NCI-H526 treated with DMSO at 0.1 percent for 48 hours (cell line): ENCODE data around the gene PACS1.
A peak's percentile ranks its signal among the peaks of the same experiment; 100 is the strongest.

Experiments
- DNase-seq: peaks from one replicate; lab custom pipeline; 2025; lab: John Stamatoyannopoulos, UW

PACS1 gene

DNA sequence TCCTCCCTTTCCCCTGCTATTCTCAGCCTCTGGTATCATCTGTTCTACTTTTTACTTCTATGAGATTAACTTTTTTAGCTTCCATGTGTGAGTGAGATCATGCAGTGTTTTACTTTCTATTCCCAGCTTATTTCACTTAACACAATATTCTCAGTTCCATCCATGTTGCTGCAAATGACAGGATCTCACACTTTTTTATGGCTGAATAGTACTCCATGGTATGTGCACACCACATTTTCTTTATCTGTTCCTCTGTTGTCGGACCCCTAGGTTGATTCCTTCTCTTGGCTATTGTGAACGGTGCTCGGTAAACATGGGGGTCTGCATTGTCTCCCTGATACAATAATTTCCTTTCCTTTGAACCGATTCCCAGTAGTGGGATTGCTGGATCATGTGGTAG lies 117.4 kb downstream of the PACS1 start:
- no peak for DNase-seq

DNA sequence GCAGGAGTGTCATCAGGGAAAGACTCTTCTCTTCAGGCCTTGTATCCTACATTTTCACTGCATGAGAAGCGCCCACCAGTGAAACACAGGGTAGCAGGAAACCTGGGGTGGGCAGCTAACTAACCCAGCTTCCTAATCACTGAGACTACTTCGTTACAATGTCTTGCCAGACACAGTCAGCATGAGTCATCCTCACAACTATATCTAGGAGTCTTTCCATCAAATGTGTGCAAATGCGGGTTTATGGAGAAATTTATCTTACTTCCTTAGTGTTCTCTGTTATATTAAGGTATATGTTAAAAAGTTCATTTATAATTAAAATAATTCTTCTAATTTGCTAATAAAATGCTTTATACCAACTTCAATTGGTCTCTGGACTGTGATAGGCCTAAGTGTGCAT lies 118.5 kb downstream of the PACS1 start:
- no peak for DNase-seq

DNA sequence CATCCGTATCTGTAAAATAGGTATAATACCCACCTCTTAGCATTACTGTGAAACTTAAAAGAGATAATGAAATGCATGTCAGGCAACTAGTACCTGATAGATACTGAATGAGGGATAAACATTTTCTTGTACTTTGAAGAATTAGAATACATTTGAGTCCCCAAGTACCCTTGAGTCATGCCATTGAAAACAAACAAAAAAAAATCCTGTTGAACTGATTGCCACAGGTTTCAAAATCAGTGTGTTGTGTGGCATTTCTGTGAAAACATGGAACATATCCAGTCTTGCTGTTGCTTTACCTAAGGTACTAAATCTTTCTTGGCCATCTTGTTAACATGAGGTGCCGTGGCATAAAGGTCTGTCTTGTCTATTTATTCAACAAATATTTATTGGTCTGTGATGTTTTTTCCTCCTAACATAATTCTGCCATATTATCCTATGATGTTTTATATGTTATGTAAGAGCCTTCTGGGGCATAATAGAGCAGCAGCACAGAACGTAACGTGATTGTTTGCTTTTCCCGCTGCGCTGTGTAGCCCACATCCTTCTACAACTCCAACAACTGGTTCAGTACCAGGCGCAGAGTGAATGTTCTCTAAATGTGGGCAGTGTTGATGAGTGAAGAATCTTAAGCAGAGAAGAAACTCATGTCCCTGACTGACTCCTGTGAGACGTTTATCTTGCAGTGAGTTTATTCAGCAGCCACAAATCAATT lies 119.1 kb downstream of the PACS1 start:
- DNase-seq: no peak

DNA sequence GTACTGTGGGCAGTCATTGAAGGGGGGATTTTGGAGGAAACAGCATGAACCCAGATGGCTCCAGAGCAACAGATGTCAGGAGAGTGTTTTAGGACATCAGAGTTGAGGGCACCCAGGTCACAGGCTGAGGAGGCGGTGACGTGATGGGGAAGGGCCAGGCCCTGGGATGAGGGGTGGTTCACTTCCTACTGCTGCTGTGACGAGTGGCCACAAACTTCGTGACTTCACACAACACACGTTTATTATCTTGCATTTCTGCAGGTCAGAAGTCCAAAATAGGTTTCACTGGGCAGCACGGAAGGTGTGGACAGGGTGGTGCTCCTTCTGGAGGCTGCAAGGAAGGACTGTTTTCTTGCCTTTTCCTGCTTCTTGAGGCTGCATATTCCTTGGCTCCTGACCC lies 120.7 kb downstream of the PACS1 start:
- DNase-seq: no peak

DNA sequence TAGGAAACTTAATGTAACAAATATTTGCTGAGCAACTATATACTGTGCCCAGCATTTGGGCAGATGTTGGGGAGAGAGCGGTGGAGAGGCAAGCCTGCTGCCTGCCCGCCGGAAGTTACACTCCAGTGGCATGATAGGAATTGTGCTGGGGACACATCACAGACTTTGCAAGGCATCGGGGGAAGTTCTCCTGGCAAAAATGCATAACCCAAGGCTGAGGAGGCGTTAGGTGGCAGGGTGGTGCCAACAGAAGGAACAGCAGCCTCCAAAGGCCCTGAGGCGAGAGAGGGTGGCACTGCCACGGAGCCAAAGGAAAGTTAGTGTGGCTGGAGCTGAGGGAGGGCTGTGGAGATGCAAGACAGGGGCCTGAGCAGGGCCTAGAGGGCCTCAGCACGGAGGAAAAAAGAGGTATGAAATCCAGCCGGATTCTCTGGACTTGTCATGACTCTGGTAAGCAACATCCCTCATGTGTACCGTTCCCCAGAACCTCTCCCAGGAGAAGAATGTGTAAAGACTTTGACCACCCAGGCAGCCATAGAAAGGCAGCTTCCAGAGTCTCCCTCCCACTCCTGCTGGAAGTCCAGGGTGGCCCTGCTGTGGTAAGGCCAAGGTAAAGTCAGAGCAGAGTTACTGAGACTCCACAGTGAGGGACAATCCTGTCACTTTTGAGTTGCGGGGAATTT lies 122.2 kb downstream of the PACS1 start:
- no peak for DNase-seq

DNA sequence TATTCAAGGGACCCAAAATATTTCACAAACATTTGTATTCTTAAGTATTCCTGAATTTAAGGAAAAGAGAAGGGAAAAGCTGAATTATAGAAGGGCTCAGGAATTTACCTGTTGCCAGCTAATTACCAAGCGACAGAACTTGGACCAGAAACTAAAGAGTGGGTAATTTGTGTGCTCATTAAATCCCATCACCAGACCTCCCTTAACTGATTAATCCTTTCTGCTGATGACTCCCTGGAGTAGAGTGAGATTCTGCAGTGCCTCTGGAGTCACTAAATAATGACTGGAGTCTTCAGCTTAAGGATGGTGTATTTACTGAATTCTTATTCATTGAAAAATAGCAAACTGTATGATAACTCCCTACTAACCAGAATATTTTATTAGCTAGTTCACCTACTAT lies 124.3 kb downstream of the PACS1 start:
- no peak for DNase-seq

DNA sequence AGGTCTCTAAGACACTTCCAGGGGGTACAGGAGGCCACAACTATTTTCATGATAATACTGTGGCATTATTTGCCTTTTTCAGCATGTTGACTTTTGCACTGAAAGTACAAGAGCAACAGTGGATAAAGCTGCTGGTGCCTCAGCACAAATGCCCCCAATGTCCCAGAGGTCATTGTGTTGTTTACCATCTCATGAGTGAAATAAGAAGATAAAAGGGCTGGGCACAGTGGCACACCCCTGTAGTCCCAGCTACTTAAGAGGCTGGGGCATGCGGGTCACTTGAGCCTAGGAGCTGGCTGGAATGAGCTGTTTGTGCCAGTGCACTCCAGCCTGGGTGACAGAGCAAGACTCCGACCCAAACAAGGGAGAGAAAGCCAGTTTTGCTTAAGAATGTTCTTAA lies 125.8 kb downstream of the PACS1 start:
- DNase-seq: no peak

DNA sequence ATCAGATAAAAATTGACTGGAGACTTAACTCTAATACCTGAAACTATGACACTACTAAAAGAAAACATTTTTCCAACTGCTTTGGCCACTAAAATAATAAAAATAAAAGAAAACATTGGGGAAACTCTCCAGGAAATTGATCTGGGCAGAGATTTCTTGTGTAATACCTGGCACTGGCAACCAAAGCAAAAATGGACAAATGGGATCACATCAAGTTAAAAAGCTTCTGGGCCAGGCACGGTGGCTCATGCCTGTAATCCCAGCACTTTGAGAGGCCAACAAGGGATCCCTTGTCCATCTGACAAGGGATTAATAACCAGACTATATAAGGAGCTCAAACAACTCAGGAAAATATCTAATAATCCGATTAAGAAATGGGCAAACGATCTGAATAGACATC lies 133.8 kb downstream of the PACS1 start:
- no peak for DNase-seq

DNA sequence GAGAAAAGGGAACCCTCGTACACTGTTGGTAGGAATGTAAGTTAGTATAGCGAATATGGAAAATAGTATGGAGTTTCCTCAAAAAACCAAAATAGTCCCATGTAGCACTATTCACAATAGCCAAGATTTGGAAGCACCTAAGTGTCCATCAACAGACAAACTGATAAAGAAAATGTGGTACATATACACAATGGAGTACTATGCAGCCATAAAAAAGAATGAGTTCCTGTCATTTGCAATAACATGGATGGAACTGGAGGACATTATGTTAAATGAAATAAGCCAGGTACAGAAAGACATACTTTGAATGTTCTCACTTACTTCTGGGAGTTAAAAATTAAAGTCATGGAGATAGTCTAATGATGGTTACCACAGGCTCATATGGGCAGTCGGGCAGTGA lies 134.3 kb downstream of the PACS1 start:
- DNase-seq: no peak

DNA sequence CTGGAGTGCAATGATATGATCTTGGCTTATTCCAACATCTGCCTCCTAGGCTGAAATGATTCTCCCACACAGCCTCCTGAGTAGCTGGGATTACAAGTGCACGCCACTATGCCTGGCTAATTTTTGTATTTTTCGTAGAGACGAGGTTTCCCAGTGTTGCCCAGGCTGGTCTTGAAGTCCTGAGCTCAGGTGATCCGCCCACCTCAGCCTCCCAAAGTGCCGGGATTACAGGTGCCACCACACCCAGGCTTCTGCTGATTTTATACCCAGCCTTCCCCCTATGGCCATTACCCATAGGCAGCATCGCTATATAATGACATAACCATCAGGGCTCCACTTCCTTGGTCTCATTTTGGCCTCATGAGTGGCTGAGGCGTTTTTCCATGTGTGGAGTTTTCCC lies 137.7 kb downstream of the PACS1 start:
- DNase-seq: no peak

DNA sequence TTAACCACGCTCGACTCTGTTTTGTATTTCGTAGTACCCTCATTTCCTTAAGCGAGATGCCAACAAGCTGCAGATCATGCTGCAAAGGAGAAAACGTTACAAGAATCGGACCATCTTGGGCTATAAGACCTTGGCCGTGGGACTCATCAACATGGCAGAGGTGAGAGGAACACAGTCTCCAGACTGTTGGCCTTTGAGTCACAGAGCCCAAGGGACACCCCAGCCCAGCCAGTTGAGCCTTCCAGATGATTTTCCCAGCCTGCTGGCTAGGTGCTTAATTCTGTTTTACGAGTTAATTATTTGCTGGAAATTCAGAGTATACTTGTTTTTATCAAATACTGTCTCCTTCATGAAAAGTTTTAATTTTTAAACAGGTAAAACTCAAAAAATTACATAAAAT lies 141.0 kb downstream of the PACS1 start:
- no peak for DNase-seq

DNA sequence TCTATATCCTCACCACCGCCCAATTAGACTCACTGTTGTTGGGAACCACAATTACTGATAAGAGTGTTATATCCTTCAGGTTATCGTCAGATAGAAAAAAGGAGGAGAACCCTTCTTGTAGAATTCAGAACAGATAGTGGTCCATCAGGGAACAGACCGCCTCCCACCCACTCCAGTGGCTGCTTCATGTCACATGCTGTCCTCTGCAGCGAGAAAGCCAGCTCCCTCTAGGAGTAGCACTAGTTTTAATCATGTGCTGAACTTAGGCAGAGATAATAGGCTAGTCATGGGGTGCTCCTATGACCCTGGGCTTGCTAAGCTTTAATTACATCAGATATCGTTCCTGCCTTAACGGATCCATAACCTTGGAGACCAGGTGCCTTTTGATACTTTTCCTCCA lies 146.8 kb downstream of the PACS1 start:
- DNase-seq: no peak

DNA sequence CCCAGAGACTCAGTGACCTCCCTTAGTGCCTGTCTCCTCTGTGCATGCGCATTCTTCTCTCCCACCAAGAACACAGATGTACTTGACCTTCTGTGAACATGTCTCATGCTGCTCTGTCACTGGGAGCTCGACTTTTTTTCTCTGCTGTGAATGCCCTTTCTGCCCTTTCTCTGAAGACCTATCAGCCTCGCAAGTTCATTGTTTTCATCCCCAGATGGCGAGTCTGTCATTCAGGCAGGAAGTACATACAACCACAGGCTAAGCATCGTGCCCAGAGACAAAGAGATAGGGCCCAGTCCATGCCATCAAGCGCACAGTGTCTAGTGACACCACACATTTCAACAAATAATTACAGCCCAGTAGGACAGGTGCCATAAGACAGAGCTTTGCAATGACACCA lies 148.0 kb downstream of the PACS1 start:
- DNase-seq: no peak

DNA sequence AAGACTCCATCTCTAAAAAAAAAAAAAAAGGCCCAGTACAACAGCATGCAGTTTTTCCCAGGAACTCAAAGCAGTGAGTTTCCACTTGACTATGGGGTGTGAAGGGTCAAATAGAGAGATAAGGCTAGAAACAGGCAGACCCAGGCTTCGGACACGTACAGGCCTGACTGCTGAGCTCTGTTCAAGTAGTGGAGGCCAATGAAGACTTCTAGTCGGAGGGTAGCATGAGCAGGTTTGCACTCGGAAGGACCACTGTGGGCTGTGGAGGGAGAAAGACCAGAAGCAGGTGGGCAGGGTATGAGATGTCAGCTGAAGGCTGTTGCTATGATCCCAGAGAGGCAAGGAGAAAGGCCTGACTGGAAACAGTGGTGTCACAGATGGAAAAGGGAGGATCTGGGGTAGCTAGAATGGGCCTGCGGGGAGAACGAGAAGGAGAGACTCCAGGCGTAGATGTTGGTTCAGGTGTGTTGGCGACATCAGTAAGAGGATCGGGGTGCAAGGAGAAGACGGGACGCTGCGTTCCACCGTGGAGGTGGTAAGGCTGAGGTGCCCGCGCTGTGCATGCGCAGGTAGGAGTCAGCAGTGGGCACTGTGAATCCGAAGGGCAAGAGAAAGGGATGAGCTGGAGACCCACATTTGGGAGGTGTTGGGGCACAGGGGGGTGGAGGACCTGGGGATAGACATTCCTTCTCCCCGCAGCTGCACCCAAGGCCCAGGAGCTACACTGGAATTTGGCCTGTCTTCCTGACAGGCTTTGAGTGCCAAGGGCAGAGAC lies 149.0 kb downstream of the PACS1 start:
- no peak for DNase-seq

DNA sequence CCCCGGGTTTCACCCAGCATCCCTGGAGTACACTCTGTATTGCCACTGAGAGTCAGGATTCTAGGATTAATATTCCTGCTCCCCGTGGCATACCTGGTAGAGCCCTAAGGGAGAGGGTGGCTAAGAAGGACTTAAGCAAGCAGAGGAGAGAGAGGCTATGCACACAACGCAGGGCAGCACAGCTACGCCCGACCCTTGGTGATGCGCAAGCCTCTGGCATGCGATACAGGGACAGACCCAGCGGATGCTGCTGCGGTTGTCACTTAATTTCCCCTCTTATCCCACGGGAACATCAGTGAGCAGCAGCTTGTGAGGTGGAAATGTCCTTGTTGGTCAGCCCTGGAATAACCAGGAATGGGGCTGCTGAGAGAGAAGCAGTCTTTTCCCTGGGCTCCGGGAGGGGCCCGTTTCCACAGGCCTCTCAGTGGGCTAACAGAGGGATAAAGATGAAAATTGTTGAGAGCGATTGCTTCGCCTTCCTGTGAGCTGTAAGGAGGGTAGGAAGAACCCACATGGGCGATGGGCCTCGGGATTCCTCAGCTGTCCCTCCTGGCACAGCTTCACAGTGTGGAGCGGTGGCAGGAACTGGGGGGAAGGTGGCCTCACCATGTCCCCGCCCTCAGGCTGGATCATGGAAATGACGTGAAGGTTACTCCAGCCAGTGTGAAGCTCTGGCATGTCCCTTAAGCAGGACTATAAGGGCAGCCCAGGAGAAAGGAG lies 149.9 kb downstream of the PACS1 start:
- DNase-seq: no peak

DNA sequence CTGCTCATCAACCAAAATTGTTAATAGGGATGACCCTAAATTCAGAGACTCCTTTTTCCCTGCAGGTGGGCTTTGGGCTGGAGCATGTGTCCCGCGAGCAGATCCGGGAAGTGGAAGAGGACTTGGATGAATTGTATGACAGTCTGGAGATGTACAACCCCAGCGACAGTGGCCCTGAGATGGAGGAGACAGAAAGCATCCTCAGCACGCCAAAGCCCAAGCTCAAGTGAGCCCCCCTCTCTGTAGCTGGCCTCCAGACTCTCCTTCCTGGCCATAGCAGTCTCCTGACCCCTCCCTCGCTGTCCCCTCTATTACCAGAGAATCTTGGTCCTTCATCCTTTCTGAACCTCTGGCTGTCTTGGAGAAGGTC lies 150.5 kb downstream of the PACS1 start:
- no peak for DNase-seq

DNA sequence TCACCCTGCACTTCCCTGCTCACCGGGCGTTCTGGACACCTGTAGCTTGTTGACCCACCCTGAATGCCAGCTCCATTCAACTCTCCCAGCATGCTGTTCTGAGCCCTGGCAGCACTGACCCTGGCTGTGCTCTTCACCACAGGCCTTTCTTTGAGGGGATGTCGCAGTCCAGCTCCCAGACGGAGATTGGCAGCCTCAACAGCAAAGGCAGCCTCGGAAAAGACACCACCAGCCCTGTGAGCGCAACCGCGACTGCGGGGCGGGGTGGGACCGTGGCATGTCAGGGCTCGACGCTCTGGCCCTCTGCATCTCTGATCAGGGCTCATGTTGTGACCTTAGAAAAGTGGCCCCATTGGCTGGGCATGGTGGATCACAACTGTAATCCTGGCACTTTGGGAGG lies 150.9 kb downstream of the PACS1 start:
- DNase-seq: no peak

DNA sequence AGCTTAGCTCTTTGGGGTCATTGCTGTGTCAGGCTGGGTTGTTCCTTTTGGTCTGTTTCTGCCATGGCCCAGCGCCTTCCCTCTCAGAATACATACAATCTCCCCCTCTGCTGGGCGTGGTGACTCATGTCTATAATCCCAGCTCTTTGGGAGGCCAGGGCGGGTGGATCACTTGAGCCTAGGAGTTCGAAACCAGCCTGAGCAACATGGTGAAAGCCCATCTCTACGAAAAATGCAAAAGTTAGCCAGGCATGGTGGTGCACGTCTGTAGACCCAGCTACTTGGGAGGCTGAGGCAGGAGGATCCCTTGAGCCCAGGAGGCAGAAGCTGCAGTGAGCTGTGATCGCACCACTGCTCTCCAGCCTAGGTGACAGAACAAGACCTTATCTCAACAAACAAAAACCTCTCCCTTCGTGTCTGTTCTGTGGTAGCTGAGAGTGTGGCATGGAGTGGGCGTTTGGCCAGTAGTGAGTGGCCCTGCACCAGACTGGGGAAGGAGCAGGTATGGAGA lies 151.7 kb downstream of the PACS1 start:
- DNase-seq: no peak

DNA sequence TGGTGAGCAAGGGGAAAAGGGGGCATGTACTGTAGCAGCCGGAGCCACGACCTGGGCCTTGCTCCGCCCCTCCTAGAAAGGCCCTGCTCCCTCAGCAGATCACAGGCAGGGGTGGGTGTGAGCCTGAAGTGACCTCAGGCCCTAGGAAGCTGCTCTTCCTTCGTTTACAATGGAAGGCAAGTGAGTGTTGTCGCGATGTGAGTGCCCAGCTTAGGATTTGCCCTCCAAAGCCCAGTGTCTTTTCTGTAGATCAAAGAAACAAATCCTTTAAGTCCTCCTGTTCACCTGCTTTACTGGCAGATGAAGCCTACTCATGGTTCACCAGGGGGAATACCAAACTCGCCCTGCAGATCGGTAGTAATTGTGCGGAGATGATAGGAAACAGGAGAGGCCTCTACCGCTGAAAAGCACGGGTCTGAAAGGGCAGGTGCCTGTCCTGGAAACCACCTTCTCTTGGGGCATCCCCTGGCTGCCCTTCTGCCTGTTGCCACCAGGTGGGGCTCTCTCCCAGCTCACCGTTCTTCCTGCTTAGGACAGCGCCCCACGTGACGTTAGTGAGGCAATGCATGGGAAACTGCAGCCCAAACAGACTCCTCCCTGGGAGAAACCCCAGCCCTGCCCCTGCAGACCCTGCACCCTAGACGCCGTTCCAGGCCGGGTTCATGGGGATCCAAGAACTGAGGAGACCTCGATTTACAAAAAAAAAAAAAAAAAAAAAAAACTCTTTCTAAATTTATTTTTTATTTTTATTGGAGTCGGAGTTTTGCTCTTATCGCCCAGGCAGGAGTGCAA lies 152.5 kb downstream of the PACS1 start:
- DNase-seq: peak; percentile 83

DNA sequence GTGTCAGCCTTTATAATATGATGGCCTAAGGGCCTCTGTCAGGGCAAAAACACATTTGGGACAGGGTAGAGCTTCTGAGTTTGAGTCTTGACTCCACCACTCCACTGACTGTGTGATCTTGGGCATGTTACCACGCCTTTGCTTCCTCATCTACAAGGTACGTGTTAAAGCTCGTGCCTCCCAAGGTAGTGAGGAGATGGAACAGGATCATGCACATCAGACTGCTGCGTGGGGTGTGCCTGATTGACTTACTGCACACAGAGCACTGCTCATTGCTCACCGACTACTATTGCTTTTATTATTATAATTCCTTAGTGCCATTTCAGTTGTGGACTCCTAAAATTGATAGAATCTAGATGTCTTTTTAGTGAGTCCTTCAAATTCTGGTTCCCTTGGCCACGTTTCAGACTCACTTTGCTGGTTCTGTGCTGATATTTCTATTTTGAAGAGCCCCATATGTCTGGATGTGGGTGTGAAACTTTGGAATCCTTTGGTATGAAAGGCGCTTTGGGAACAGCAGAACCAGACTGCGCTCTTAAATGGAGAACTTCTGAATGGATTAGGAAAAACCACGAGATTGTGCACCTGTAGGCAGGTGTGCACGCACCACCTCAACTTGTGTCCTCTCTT lies 154.3 kb downstream of the PACS1 start:
- DNase-seq: no peak

DNA sequence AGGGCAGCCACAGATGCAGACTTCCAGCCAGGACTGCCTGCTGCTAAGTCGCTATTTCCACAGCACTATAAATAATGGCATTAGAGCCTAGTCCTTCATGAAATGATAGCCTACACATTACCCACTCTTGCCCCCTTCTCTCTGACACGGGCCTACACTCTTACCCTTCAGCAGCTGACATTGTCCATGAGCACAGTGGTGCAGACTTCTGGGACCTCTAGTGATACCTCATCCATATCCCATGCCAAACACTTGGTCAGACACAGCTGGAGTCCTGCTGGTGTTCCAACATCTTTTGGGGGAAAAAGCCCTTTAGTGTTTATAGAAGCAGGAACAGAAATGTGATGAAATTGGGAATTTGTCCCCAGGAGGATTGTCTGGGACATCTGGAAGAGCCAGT lies 155.0 kb downstream of the PACS1 start:
- no peak for DNase-seq
